Peyer's patch (tissue), 4 donors: ENCODE measurements around the gene UNC93A. TPM values are rescaled to one million over a fixed set of nuclear protein-coding genes. Genes with fewer than 3 reads are reported as not detected.
"Not testable (repeated sequence)": the region's sequence is repeated elsewhere in the genome, so short reads cannot be mapped to it uniquely, and the experiment has no call there.

ENCODE experiments used
- DNase-seq, 3 donors: peaks; one replicate each; pipeline ENCODE4 v3.0.0-alpha.2; 2017 to 2019
- H3K27ac ChIP-seq, 4 donors: fragments of 200-600 bp; sonication (generic); one replicate each; pipeline ENCODE4 v1.5.1; 2016 to 2019
- H3K27me3 ChIP-seq, 2 donors: fragments of 200-600 bp; sonication (generic); one replicate each; pipeline ENCODE4 v1.5.1; 2019
- H3K36me3 ChIP-seq, 3 donors: fragments of 200-600 bp; sonication (generic); one replicate each; pipeline ENCODE4 v1.5.1; 2016 to 2019
- H3K4me1 ChIP-seq, 4 donors: fragments of 200-600 bp; sonication (generic); one replicate each; pipeline ENCODE4 v1.5.1; 2016 to 2019
- H3K4me3 ChIP-seq, 4 donors: fragments of 200-600 bp; sonication (generic); 1 replicate in 3 of 4; 2 replicates in 1 of 4; pipeline ENCODE4 v1.5.1; 2016 to 2019; ENCODE audit warnings: mild to moderate bottlenecking in 1 of 4
- H3K9me3 ChIP-seq, 4 donors: fragments of 200-600 bp; sonication (generic); one replicate each; pipeline ENCODE4 v1.5.1; 2016 to 2019; ENCODE audit warnings: mild to moderate bottlenecking in 1 of 4
- POLR2A ChIP-seq, 2 donors: fragments of 450-650 bp; IDR thresholded peaks; one replicate each; pipeline ENCODE4 v1.5.1; 2017; ENCODE audit warnings: antibody characterized with exemption in 2 of 2, mild to moderate bottlenecking in 2 of 2, moderate library complexity in 2 of 2
- total RNA-seq, 4 donors: library from RNA; depleted of rRNA; stranded (reverse); fragments of >200 nt; gene quantifications; one replicate each; pipeline ENCODE4 v1.1.0, GENCODE V29; 2016
- TF ChIP-seq, protein P1 (sequence below), 6 experiments: fragments of 450-650 bp in 4 of 6; fragments of 200-600 bp in 2 of 6; sonication (generic) in 1 of 6; IDR thresholded peaks; one replicate each; pipeline ENCODE4 v1.5.1; 2017 to 2019; ENCODE audit warnings: antibody characterized with exemption in 6 of 6, mild to moderate bottlenecking in 3 of 6, moderate library complexity in 1 of 6

Gene UNC93A
- total RNA-seq, 4 donors from 2014 or later: 10.2 to 17.2 (median 11.5) TPM; not detected in 1

DNA sequence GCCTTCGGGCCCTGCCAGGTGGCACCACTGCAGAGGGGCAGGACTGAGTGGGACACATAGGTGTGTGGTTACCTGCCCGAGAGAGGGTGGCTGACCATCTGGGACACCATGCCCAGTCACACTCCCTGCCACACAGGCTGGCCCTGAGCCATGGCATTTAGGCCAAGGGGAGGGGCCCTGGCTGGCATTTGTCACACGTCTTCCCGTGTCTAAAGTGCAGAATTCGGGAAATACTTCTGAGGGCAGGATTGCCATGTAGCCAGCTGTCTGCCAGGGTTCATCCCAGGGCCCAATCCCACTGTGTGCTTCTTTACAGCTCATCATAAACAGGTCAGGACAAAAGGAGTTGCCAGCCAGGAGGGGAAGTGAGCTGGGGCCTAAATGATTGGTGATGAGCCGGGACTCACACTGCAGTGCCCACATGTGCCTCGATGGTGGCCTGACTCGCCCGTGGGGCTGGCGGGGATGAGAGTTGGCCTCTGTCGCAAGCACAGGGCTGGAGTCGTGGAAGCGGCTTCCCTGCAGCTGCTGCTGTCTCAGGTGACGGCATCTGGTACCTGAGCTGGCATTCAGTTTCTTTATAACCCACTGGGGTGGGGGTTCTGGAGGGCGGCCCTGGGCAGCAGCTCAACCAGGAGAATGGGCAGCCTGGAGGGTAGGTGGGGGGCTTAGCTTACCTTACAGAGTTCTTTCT is 5.9 kb upstream of the UNC93A start:
- Histone ChIP-seq H3K4me1 (peaks cover 0 to 5% (median 0%) of the 10 kb centered on the region in 4 donors), H3K27ac (no peak overlapping the region), H3K9me3 (no peaks in the 10 kb centered on the region), H3K4me3 (no peak overlapping the region), H3K36me3 (no peaks in the 10 kb centered on the region), H3K27me3 (no peaks in the 10 kb centered on the region)
- TF ChIP-seq POLR2A (IDR thresholded peaks at IDR 0.05): no peak
- DNase-seq: peak in 1 of 3 donors; percentile 44

DNA sequence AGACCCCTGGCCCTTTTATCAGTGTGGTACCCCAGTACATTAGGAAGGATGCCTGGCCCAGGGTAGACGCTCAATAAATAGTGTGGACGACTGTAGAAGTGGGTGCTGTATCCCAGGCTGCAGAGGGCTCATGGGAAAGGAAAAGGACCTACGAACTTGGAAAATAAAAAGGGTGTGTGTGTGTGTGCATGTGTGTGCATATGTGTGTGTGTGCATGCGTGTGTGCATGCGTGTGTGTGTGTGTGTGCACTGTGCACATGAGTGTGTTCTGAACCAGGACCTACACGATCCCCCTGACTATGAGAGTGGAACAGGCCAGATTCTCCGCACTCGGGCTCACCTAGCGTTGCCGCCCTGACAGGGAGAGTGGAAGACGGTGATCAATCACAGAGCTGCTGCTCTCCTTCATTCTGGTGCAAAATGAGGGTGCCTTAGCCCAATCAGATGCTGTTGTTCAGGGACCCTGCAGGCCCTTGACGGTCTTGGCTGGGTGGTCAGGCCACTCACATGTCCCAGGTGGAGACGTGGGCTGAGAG is 3.5 kb upstream of the UNC93A start:
- DNase-seq: no peak
- Histone ChIP-seq H3K27me3 (no peaks in the 10 kb centered on the region), H3K4me1 (peaks cover 0 to 5% (median 0%) of the 10 kb centered on the region in 4 donors), H3K27ac (no peak overlapping the region), H3K9me3 (no peaks in the 10 kb centered on the region), H3K36me3 (no peaks in the 10 kb centered on the region), H3K4me3 (no peak overlapping the region)
- TF ChIP-seq POLR2A (IDR thresholded peaks at IDR 0.05): no peak
- TF ChIP-seq, protein P1, sequence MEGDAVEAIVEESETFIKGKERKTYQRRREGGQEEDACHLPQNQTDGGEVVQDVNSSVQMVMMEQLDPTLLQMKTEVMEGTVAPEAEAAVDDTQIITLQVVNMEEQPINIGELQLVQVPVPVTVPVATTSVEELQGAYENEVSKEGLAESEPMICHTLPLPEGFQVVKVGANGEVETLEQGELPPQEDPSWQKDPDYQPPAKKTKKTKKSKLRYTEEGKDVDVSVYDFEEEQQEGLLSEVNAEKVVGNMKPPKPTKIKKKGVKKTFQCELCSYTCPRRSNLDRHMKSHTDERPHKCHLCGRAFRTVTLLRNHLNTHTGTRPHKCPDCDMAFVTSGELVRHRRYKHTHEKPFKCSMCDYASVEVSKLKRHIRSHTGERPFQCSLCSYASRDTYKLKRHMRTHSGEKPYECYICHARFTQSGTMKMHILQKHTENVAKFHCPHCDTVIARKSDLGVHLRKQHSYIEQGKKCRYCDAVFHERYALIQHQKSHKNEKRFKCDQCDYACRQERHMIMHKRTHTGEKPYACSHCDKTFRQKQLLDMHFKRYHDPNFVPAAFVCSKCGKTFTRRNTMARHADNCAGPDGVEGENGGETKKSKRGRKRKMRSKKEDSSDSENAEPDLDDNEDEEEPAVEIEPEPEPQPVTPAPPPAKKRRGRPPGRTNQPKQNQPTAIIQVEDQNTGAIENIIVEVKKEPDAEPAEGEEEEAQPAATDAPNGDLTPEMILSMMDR (IDR thresholded peaks at IDR 0.05): no peak

DNA sequence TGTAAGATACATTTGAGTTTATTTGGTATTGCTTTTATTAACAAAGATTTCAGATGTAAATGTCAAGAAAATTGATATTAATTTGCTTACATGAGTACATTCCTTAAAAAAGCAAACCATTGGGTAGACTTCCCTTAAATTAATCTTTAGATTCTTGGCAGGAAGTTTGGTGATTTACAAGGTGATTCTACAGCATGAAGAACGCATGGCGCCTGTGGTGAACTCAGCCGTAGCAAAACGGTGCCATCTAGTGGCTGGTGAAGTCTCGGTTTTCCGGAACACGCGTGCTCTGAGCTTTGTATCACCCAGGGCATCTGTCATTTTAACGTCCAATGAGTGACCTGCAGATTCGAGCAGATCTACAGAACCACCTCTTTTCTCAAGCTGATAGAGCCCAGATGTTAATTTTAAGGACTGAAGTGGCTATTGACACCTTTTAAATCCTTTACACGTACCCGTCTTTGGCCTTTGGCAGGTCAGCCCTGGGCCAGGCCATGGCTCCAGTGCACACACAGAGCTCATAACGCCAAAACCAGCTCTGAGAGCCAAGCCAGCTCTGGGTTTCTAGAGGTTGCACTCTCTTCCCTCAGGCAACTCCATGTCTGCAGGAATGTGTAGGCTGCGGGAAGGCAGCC is 2.4 kb upstream of the UNC93A start:
- peak in 1 of 3 donors; percentile 67 for DNase-seq
- not testable (repeated sequence) for H3K27ac ChIP-seq, H3K27me3 ChIP-seq, H3K9me3 ChIP-seq, H3K4me1 ChIP-seq, H3K36me3 ChIP-seq, H3K4me3 ChIP-seq
- TF ChIP-seq, protein P1 (IDR thresholded peaks at IDR 0.05): peak in 5 of 6 experiments; percentile 8 to 68 (median 58)

DNA sequence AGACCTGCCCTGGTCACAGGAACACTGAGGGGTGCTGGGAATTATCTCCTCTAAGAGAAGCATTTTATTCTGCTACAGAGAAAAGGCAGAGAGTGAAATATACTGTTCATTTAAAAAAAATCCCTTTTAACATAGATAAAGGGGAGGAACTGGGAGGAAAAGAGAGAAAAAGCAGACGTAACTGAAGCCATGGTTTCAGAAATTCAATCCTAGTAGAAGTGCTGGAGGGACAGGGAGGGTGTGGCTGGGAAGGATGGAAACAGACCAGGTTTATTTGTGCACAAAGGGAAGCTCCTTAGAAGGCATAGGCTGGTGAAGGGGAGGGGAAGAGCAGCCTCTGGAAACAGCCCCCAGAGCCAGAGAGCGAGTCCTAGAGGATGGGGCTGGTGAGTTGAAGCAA is 1.8 kb upstream of the UNC93A start:
- not testable (repeated sequence) for H3K36me3 ChIP-seq, H3K27me3 ChIP-seq, H3K27ac ChIP-seq, DNase-seq, H3K4me3 ChIP-seq, H3K4me1 ChIP-seq, H3K9me3 ChIP-seq

DNA sequence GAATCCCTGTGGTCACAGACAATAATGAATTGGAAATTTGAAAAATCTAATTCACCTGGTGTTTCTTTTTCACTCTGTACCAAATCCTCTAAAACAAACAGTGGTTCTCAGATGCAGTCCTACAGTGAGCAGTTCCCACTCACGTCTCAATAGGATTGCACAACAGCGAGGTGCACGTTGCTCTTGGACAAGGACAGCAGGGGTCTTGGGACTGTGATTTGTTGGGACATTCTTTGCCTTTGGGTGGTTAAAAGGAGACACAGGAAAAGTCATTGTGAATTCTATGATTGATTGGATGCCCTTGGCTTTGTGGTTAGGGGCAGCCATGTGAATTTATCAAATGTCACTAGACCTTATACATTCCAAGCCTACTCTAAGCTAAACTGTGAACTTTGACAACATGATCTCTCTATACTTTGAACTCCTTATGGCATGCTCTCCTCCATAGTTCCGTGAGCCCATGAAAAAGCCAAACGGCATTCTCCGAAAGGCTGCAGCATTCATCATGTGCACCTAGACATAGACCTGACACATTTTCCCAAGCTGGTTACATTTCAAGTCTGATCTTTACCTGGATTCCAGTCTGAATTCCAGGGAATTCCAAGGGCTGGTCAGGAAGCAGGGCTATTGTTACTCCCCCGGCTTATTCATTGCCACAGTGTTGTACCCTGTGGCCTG is 647 bp downstream of the UNC93A start:
- no peak for TF ChIP-seq POLR2A (IDR thresholded peaks at IDR 0.05)
- TF ChIP-seq, protein P1 (IDR thresholded peaks at IDR 0.05): no peak
- H3K27ac ChIP-seq: no peak overlapping the region
- H3K27me3 ChIP-seq: no peaks in the 10 kb centered on the region
- H3K9me3 ChIP-seq: no peaks in the 10 kb centered on the region
- no peak for DNase-seq
- no peaks in the 10 kb centered on the region for H3K36me3 ChIP-seq
- H3K4me1 ChIP-seq: no peaks in the 10 kb centered on the region
- H3K4me3 ChIP-seq: no peak overlapping the region

DNA sequence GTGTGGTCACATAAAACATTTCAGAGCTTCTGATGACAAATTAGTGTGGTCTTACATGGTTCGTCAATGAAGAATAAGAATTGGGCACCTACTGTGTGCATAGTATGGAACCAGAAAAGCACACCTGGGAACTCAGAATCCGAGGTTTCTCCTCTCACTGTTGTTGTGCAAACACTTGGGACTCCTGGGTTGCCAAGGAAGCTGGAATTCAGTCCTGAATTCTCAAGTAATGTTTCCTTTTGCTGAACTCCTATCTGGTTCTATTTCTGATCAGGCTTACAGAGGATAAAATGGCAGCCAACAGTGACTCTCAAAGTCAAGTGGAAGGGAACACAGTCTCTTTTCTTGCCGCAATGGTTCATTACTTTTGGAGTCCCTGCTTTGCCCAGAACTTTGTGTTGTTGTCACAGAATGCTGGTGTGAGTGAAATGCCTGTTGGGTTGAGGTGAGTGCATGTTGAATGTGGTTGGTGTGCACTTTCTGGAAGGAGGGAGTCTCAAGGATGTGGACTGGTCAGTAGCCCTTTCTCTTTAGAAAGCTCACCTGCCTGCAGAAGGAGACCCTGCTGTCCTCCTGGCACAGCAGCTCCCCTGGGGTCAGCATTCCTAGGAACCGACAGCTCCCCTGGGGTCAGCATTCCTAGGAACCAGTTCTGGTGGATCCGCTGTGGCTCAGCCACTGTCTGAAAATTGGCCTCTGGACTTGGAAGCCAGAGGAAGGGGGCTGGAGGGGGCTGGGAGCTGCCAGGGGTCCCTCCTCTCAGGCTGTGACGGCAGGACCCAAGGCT is 1.4 kb downstream of the UNC93A start:
- Histone ChIP-seq H3K4me3 (no peak overlapping the region), H3K27ac (no peak overlapping the region)
- no peak for TF ChIP-seq POLR2A (IDR thresholded peaks at IDR 0.05)
- TF ChIP-seq, protein P1 (IDR thresholded peaks at IDR 0.05): no peak

More for the DNA sequence above, 1.4 kb downstream of the UNC93A start:
- Histone ChIP-seq H3K36me3 (no peaks in the 10 kb centered on the region), H3K4me1 (no peaks in the 10 kb centered on the region), H3K27me3 (no peaks in the 10 kb centered on the region), H3K9me3 (no peaks in the 10 kb centered on the region)
- no peak for DNase-seq
